HG02885 (cell line): ENCODE measurements around the gene ARHGEF16.

Experiments used
- ATAC-seq: cut with Tn5 transposase; IDR thresholded peaks from one replicate; pipeline ENCODE4 v1.9.1; 2021; ENCODE audit warnings: mild to moderate bottlenecking; ENCODE audit not compliant: unreplicated experiment, poor library complexity

The ARHGEF16 gene

GRCh38 chr1:3525551-3526482 lies 71.4 kb downstream of the ARHGEF16 start:
- ATAC-seq, result no peak

GRCh38 chr1:3527774-3528173 lies 73.3 kb downstream of the ARHGEF16 start:
- ATAC-seq, result no peak

GRCh38 chr1:3529099-3529729 lies 74.7 kb downstream of the ARHGEF16 start:
- no peak for ATAC-seq

- no peak for ATAC-seq
These were observed 75.8 kb downstream of the ARHGEF16 start for GRCh38 chr1:3530086-3530925.
